Measurements from ENCODE around the gene DNAH6.
"Not testable (repeated sequence)": the region's sequence is repeated elsewhere in the genome, so short reads cannot be mapped to it uniquely, and the experiment has no call there.

Gene DNAH6

DNA sequence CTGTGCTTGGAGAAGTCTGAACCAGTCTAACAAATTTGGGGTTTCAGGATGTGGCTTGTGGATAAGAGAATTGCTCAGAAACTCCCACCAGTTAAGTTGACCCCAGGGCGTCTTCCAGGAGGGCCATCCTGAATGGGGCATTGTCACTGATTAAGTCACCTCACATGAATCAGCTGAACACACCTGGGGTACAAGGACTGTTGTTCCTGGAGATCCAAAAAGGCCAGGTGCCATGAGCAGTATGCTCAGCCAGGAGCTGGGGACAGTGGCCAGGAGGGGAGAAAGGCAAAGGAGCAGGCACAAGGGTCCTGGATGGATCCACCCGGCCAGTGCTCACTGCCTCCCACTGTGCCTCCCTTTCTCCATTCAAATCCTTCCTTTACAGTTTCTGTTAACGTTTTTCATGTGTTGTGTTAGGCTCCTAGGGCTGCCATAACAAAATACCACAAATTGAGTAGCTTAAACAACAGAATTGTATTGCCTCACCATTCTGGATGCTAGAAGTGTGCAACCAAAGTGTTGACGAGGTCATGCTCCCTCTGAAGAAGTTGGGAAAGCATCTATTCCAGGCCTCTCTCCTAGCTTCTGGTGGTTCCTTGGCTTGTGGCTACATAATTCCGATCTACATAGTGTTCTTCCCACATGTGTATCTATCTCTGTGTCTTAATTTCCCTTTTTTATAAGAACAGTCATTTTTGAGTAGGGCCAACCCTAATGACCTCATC, 331.2 kb downstream of the DNAH6 start:
- DNase-seq, result no peak

DNA sequence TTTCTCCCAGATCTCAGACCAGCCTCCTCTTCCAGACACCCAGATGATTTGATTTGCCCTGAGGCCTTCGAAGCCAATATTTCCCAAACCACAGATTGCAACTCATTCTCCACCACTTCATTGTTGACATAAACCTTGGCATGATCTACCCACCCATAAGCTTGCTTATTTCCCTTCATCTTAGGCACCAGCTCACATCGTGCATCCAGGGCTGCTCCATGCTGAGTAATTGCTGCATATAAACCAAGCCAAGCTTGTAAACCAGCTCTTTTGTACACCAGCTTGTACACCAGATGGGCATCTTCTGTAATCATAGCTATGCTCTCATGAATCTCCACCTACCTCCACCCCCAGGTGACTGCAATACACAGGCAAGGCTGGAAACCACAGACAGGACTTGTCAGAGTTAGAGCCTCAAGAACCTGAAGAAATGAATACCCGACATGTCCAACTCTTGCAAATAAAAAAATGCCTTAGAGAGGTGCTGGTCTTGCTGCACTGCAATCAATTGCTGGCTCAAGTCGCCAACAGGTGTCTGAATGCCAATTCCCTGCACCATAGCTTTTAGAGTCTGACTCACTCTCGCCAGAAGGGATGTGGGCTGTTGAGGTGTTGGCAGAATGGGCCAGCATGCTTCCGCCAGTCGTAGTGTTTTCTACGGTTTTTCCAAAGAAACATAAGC, 333.1 kb downstream of the DNAH6 start:
- DNase-seq, result no peak

DNA sequence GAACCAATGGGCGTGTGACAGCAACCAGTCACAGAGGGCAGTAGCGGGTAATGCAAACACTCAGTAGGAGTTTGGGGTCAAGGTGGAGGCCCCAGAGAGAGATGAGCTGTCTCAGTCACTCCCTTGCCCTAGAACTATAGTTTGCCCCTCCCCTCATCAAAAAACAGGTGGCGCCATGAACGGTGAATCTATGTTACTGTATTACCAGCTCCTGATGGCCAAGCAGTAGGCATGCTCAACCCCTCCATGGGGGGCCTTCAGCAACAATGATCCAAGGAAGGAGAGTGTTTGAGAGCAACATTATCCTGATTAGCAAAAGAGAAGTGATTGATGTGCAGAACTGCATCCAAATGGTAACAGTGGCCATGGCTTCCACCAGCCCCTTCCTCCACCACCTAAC, 334.2 kb downstream of the DNAH6 start:
- no peak for DNase-seq

DNA sequence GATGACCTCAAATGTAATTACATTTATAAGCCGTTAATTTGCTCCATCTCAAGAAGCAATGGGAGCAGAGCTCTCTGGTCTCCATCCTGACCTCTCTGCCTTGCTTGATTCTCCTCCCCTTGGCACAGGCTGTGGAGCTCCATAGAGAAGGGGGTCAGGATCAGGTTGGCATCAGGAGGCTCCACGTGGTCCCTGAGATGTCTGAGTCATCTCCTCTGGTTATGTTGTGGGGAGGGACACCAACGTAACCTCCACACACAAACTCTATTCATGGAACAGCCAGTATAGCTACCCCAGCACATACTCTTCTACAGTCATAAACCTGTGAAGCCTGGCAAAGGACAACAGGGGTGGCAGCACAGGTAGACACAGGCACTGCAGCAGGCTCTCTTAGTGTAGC, 335.6 kb downstream of the DNAH6 start:
- DNase-seq, result no peak

DNA sequence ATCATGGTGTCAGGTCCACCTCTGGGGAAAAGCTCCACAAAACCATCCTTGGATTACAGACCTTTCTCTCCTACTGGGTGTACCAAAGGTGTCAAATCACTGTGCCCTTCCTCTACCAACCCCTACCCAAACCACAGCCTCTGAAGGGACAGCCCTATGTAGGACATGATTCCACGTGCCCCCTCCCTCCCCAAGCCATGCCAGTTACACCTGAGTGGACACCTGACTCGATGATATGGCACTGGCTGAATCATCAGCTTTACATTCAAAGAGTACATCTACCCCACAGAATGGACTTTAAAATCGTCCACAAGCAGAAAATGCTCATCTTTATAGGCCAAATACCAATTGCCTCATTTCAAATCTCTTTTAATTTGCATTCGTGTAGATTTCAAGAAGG, 338.6 kb downstream of the DNAH6 start:
- no peak for DNase-seq

DNA sequence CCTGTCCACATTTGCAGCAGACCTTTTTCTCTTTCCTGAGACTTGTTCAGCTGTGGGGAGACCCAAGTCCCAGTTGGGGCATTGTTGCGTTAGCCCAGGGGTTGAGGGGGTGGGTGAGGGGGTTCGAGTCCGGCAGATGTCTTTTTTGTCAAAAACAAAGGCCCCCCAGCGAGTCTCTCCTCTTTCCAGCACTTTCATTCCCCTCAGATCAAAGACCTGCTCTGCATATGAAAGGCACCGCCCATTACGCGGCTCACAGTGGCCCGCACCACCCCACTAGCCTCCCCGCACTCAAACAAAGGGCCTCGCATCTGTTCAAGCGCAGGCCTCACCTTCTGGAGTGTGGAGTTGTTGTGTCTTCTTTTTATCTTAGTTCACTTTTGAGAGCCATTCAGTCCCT, 339.4 kb downstream of the DNAH6 start:
- no peak for DNase-seq

DNA sequence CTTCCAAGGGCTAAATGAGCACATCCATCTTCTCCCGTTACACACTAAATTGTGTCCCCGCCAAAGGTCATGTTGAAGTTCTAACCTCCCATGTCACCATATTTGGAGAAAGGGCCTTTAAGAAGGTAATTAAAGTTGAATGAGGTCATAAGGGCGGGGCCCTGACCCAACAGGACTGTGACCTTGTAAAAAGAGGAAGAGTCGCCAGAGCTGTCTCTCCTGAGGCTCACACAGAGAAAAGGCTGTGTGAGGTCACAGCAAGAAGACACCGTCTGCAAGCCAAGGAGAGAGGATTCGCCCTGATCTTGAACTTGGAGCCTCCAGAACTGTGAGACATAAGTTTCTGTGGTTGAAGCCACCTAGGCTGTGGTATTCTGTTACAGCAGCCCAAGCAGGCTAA, 340.5 kb downstream of the DNAH6 start:
- no peak for DNase-seq

DNA sequence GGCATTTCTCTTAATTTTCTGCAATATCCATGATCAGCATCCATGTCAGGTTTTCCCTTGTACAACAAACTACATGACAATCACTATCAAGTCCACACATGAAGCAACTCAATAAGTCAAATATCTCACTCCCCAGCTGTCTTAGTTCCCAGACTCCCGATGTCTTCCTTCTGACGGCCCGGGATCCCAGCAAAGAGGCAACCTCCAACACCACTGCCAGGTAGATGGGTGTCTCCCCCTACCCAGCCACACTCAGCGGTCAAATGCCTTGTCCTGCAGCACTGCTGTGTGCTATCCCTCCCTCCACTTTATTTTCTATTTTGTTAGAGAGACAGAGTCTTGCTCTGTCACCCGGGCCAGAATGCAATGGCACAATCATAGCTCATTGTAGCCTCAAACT, 341.3 kb downstream of the DNAH6 start:
- no peak for DNase-seq

DNA sequence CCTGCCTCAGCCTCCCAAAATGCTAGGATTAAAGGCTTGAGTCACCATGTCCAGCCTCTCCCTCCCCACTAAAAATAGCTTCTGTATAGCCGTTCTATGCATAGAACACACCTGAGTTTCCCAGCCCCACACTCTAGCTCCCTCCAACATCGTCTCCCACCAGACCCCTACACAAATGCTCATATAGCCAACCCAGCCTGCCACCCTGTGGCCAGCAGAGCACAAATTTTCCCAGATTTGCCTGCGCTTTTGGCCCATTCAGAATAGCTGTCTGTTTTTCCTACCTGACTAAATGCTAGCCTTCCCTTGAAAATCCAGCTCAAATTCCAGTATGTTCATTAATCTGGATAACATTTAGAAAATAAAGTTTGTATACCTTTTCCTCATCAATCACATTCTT, 341.8 kb downstream of the DNAH6 start:
- DNase-seq, result no peak

DNA sequence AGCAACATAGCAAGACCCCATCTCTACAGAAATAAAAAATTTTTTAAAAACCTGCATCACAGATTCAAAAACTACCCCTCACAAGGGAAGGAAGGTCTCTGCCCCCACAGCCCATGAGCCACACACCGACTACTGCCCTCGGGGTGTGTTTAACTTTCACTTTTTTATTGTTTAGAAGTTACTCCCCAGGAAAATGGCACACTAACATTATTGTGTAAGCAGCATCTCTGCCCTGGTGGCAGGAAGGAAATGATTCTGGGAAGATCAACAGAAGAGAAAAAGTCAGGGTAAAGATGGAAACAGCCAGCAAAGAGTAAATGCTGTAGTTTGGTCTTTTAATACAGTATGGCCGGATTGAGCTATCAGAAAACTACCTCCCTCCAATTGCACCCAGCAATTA, 342.6 kb downstream of the DNAH6 start:
- no peak for DNase-seq

DNA sequence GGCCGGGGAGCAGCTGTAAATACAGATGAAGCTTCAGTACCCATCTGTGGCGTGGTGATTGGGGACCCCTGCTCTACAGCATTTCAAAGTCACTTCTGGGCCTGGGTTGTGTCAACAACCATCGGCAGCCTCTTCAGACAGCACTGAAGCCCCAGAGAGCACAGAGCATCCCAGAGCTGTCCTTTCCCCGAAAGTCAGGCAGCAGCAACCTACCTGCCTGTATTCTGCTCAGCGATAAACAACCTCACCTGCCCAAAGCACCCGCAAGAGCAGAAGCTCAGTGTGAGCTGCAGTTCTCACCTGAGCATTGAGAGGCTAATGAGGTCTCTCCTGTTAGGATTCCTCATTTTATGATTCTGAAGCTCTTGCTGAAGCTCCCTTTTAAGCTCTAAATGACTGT, 345.2 kb downstream of the DNAH6 start:
- no peak for DNase-seq

DNA sequence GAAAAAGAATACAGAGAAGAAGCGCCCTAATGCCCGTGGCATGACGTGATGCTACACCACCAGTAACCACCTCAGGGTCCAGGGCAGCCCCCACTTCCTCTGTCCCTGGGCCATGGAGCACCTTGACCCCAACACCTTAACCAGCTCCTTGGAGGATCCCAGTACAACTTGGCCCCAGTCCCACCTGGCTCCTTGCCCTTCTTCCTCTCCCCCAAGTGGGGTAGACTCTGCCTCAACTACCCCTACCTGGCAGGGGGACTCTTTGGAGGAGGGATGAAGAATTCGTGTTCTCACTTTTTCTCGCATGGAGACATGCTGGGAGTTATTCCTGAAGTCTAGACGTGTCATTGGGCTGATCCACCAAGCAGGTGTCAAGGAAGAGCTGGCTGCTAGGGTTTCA, 345.7 kb downstream of the DNAH6 start:
- DNase-seq, result no peak

DNA sequence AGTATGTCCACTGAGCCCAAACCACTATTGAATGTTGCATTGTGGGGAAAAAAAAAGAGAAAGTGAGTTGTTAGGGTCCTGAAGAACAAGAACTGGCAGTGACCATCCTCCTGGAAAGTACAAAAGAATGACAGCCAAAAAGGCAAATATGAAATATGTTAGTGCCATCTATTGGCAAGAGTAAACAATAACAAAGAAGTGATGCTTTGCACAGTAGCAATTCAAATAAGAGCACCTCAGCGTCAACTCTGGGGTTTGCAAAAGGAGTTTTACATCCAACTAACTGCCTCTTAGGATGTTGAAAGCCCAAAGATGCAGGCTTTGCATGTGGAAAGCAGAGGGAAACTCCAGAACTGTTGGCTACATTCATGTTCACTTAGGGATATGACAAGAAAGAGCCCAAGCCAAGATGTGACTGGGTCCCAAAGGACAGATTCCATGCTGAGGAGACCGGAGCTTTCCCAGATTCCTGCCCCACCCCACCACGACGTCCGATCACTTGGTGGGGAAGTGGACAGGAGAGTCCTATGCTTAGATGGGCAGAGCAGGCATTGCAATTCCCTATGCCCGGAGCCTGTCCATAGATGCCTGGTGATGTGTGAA, 349.0 kb downstream of the DNAH6 start:
- peak; percentile 13 for DNase-seq

DNA sequence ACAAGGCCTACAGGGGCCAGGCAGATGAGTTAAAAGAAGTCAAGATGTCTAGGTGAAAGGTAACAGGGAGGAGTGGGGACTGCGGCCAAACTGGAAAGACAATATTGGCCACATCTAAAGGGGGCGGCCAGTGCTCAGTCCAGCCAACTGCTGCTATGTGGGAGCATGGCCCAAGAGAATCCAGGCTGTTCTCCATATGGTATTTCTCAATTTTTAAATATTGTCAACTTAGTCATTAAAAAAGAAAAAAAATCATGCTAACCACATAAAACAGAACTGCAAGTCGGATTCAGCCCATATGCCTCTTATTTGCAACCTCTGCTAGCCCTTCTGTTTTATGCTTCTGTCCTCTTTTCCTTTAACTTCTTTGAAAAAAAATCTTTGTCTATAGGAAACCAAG, 349.8 kb downstream of the DNAH6 start:
- no peak for DNase-seq

DNA sequence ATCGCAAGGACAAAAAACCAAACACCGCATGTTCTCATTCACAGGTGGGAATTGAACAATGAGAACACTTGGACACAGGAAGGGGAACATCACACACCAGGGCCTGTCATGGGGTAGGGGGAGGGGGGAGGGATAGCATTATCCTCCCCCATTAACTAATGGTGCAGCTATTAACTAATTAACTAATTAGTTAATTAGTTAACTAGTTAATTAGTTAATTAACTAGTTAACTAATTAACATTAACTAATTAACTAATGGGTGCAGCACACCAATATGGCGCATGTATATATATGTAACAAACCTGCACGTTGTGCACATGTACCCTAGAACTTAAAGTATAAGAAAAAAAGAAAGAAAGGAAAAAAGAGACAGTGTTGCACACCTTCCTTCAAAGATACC, 352.0 kb downstream of the DNAH6 start:
- not testable (repeated sequence) for DNase-seq
